Sigmoid colon (tissue), 4 donors: Measurements from ENCODE around the gene DENND5A.

ENCODE experiments used
- EP300 ChIP-seq, 4 donors: sonication (generic); formaldehyde crosslinking; IDR thresholded peaks; one replicate each; pipeline ENCODE4 v1.6.1; 2017; ENCODE audit warnings: antibody characterized with exemption in 4 of 4
- POLR2A ChIP-seq, 2 donors: fragments of 450-650 bp; IDR thresholded peaks; one replicate each; pipeline ENCODE4 v1.6.1; 2016; ENCODE audit warnings: antibody characterized with exemption in 2 of 2, mild to moderate bottlenecking in 2 of 2, moderate library complexity in 2 of 2
- POLR2AphosphoS5 ChIP-seq, 4 donors: sonication (generic); formaldehyde crosslinking; IDR thresholded peaks; one replicate each; pipeline ENCODE4 v1.6.1; 2017; ENCODE audit warnings: antibody characterized with exemption in 4 of 4
- TF ChIP-seq, protein P1 (sequence below), 4 experiments: fragments of 450-650 bp in 3 of 4; fragments of 200-600 bp in 1 of 4; IDR thresholded peaks; one replicate each; pipeline ENCODE4 v1.5.1; 2016 to 2019; ENCODE audit warnings: antibody characterized with exemption in 4 of 4, mild to moderate bottlenecking in 3 of 4, moderate library complexity in 2 of 4

- TF ChIP-seq, protein P1, sequence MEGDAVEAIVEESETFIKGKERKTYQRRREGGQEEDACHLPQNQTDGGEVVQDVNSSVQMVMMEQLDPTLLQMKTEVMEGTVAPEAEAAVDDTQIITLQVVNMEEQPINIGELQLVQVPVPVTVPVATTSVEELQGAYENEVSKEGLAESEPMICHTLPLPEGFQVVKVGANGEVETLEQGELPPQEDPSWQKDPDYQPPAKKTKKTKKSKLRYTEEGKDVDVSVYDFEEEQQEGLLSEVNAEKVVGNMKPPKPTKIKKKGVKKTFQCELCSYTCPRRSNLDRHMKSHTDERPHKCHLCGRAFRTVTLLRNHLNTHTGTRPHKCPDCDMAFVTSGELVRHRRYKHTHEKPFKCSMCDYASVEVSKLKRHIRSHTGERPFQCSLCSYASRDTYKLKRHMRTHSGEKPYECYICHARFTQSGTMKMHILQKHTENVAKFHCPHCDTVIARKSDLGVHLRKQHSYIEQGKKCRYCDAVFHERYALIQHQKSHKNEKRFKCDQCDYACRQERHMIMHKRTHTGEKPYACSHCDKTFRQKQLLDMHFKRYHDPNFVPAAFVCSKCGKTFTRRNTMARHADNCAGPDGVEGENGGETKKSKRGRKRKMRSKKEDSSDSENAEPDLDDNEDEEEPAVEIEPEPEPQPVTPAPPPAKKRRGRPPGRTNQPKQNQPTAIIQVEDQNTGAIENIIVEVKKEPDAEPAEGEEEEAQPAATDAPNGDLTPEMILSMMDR (IDR thresholded peaks at IDR 0.05): no peak
- TF ChIP-seq EP300 (IDR thresholded peaks at IDR 0.05) (no peak), POLR2A (IDR thresholded peaks at IDR 0.05) (no peak), POLR2AphosphoS5 (IDR thresholded peaks at IDR 0.05) (no peak)
Observed at GRCh38 chr11:9125185-9125886, 139.8 kb downstream of the DENND5A start.
